Endothelial cell of umbilical vein (primary cell): ENCODE measurements around the gene PPM1F. TPM values are rescaled to one million over a fixed set of nuclear protein-coding genes. Genes with fewer than 3 reads are reported as not detected.

Source experiments
- BruUV-seq: library from RNA; stranded (reverse); fragments of 400-500 nt; replicated peaks from 2 replicates; lab custom pipeline; 2021; lab: Mats Ljungman, UMichigan
- CTCF ChIA-PET: fragments of 300-600, 350-600 bp; sonication (Branson Sonifier 250); formaldehyde crosslinking; loops from one replicate; lab custom pipeline; 2021; ENCODE audit warnings: antibody characterized with exemption, inconsistent platforms; lab: Charles Lee
- POLR2A ChIA-PET: fragments of 300-600, 350-600 bp; sonication (Branson Sonifier 250); formaldehyde crosslinking; loops from one replicate; lab custom pipeline; 2021; ENCODE audit warnings: antibody characterized with exemption, inconsistent platforms; lab: Charles Lee
- DNase-seq: peaks from one replicate; pipeline ENCODE4 v3.0.0-alpha.2; 2011; ENCODE audit warnings: low read depth, low spot score
- FAIRE-seq: peaks from 2 replicates; lab custom pipeline; 2011; peaks lifted over from hg19 to GRCh38; lab: Jason Lieb, UNC
- H2AFZ ChIP-seq: 2 replicates; pipeline ENCODE4 v1.6.0; 2012; ENCODE audit warnings: low read depth, low read length, control low read depth, inconsistent platforms
- H3K27ac ChIP-seq: 2 replicates; pipeline ENCODE4 v1.5.1; 2011; ENCODE audit warnings: low read depth, mild to moderate bottlenecking, control low read depth, low read length, moderate library complexity; ENCODE audit not compliant: insufficient read depth
- H3K27me3 ChIP-seq, 2 experiments: 2 replicates each; pipeline versions ENCODE4 v1.6.0 to v1.6.1; 2011; ENCODE audit warnings: low read length in 2 of 2, mixed read lengths in 1 of 2; ENCODE audit not compliant: control insufficient read depth in 2 of 2, insufficient read depth in 2 of 2
- H3K36me3 ChIP-seq, 2 experiments: 2 replicates in 1 of 2; 3 replicates in 1 of 2; pipeline ENCODE4 v1.5.1; 2011; ENCODE audit warnings: low read length in 2 of 2, mild to moderate bottlenecking in 1 of 2, moderate library complexity in 1 of 2; ENCODE audit not compliant: control insufficient read depth in 2 of 2, insufficient read depth in 2 of 2; ENCODE audit errors: extremely low read depth in 1 of 2
- H3K4me1 ChIP-seq: 3 replicates; pipeline ENCODE4 v1.5.1; 2011; ENCODE audit warnings: mild to moderate bottlenecking, low read length; ENCODE audit not compliant: control insufficient read depth, insufficient read depth; ENCODE audit errors: extremely low read depth
- H3K4me2 ChIP-seq: 2 replicates; pipeline ENCODE4 v1.6.1; 2011; ENCODE audit warnings: low read length, control low read depth, mixed read lengths; ENCODE audit not compliant: insufficient read depth
- H3K4me3 ChIP-seq, 3 experiments: fragments of 200-600 bp in 1 of 3; sonication (generic), shearing (Covaris generic) in 1 of 3; replicated peaks in 1 of 3; 2 replicates each; pipeline ENCODE4 v1.5.1; 2011 to 2016; ENCODE audit warnings: control low read depth in 3 of 3, low read length in 3 of 3, mild to moderate bottlenecking in 2 of 3, inconsistent platforms in 1 of 3, low read depth in 1 of 3, moderate library complexity in 1 of 3; ENCODE audit not compliant: insufficient read depth in 1 of 3
- H3K79me2 ChIP-seq: 2 replicates; pipeline ENCODE4 v1.6.0; 2012; ENCODE audit warnings: low read length, inconsistent platforms; ENCODE audit not compliant: control insufficient read depth, insufficient read depth
- H3K9ac ChIP-seq: replicated peaks from 2 replicates; pipeline ENCODE3; 2011; ENCODE audit warnings: low read length, control low read depth; ENCODE audit not compliant: insufficient read depth; ENCODE audit errors: extremely low read depth
- H3K9me1 ChIP-seq: replicated peaks from 3 replicates; pipeline ENCODE4 v1.6.0; 2011; ENCODE audit warnings: mild to moderate bottlenecking, low read length; ENCODE audit not compliant: control insufficient read depth, insufficient read depth; ENCODE audit errors: extremely low read depth
- H3K9me3 ChIP-seq: replicated peaks from 2 replicates; pipeline ENCODE4 v1.5.1; 2012; ENCODE audit warnings: low read length, inconsistent platforms; ENCODE audit not compliant: control insufficient read depth, insufficient read depth
- H4K20me1 ChIP-seq: replicated peaks from 2 replicates; pipeline ENCODE3; 2011; ENCODE audit warnings: mild to moderate bottlenecking, low read length; ENCODE audit not compliant: control insufficient read depth, insufficient read depth; ENCODE audit errors: extremely low read depth
- CTCF ChIP-seq, 2 donors: IDR thresholded peaks; 1 replicate in 1 of 2; 2 replicates in 1 of 2; pipeline ENCODE4 v1.5.1; 2011; ENCODE audit warnings: low read length in 2 of 2, mild to moderate bottlenecking in 2 of 2, moderate library complexity in 2 of 2, control low read depth in 1 of 2, inconsistent platforms in 1 of 2, low read depth in 1 of 2; ENCODE audit not compliant: insufficient read depth in 1 of 2; ENCODE audit errors: extremely low read depth in 1 of 2
- EZH2 ChIP-seq: IDR thresholded peaks from 2 replicates; pipeline ENCODE4 v1.6.1; 2012; ENCODE audit warnings: borderline replicate concordance, low read depth, mild to moderate bottlenecking, moderate library complexity, low read length, inconsistent platforms; ENCODE audit not compliant: severe bottlenecking
- GATA2 ChIP-seq: IDR thresholded peaks from 2 replicates; pipeline ENCODE4 v1.7.0; 2011; ENCODE audit warnings: low read depth, mild to moderate bottlenecking, moderate library complexity, mixed read lengths, low read length; ENCODE audit not compliant: insufficient read length, insufficient read depth
- MAX ChIP-seq: IDR thresholded peaks from 2 replicates; pipeline ENCODE4 v1.6.1; 2011; ENCODE audit not compliant: insufficient read depth, insufficient read length
- MYC ChIP-seq: IDR thresholded peaks from one replicate; pipeline ENCODE4 v1.6.1; 2011; ENCODE audit warnings: mild to moderate bottlenecking, low read depth, low read length
- POLR2A ChIP-seq: IDR thresholded peaks from 2 replicates; pipeline ENCODE4 v1.6.1; 2012; ENCODE audit warnings: low read depth, mild to moderate bottlenecking, control low read depth, low read length
- POLR2AphosphoS5 ChIP-seq: IDR thresholded peaks from 2 replicates; pipeline ENCODE4 v1.6.1; 2012; ENCODE audit warnings: low read depth, mild to moderate bottlenecking, control low read depth, low read length, moderate library complexity; ENCODE audit not compliant: insufficient read depth
- dilution Hi-C: fragments of 300-500 bp; cut with MboI; formaldehyde crosslinking; loops from one replicate; pipeline ENCODE4 v1.15.0; 2019; ENCODE audit warnings: low sequenced_read_pairs; ENCODE audit not compliant: extremely low pct_ligation_motif_present
- intact Hi-C: fragments of 100-400 bp; cut with micrococcal nuclease; formaldehyde crosslinking; loops from one replicate; pipeline ENCODE4 v1.10.0; 2022
- polyA plus RNA-seq, 4 experiments: library from polyadenylated mRNA; depleted of rRNA in 3 of 4; stranded (reverse) in 3 of 4; unstranded in 1 of 4; fragments of >200 nt; gene quantifications; 2 replicates each; pipeline versions ENCODE4 v1.2.1 to v1.2.3, GENCODE V29; 2011 to 2012; ENCODE audit warnings: missing spikeins in 1 of 4
- total RNA-seq: library from RNA; stranded (reverse); gene quantifications from 2 replicates; pipeline ENCODE4 v1.2.3, GENCODE V29; 2021

PPM1F gene
- total and polyA plus RNA-seq, 2 donors (not counting 3 experiments of a cell fraction or from before 2014, with no cell fraction given): 107 to 178 TPM

GRCh38 chr22:21991304-21991596 lies 38.6 kb upstream of the PPM1F start:
- Histone ChIP-seq H3K4me3 (no peak overlapping the region), H3K79me2 (no peaks in the 10 kb centered on the region), H3K9me3 (no peaks in the 10 kb centered on the region), H3K4me2 (no peak overlapping the region), H3K4me1 (no peaks in the 10 kb centered on the region), H2AFZ (no peak overlapping the region), H3K9me1 (no peaks in the 10 kb centered on the region), H4K20me1 (no peaks in the 10 kb centered on the region), H3K36me3 (no peaks in the 10 kb centered on the region), H3K27me3 (peaks cover 5% of the 10 kb centered on the region in 2 experiments), H3K27ac (no peak overlapping the region), H3K9ac (no peak overlapping the region)
- FAIRE-seq (no peak), DNase-seq (no peak)
- TF ChIP-seq POLR2A (no peak), GATA2 (no peak), EZH2 (no peak), MAX (no peak)
- BruUV-seq: no TSS peak
- ChIA-PET POLR2A (no interaction called here), CTCF (interaction anchor here (0.7 to 1.4 kb wide), 2 partner anchors 10 to 52 kb away, joined by 3 read pairs; no protein-coding TSS in a partner anchor)
- dilution Hi-C loops (no loop called here), intact Hi-C loops (no loop called here)

- TF ChIP-seq POLR2A (no peak), MYC (no peak), POLR2AphosphoS5 (no peak), CTCF (IDR thresholded peaks at IDR 0.05; ENCODE audit: extremely low read depth in 1 of 2, insufficient read depth in 1 of 2, low read depth in 1 of 2, low read length in 2 of 2) (no peak)
- no peak overlapping the region for H3K4me3 ChIP-seq
- H3K9me1 ChIP-seq: no peaks in the 10 kb centered on the region
- BruUV-seq: no TSS peak
- FAIRE-seq (no peak), DNase-seq (no peak)
- no peaks in the 10 kb centered on the region for H3K79me2 ChIP-seq
- ChIA-PET POLR2A (no interaction called here), CTCF (interaction anchor here (0.7 to 1.4 kb wide), 2 partner anchors 11 to 53 kb away, joined by 3 read pairs; no protein-coding TSS in a partner anchor)
- H2AFZ ChIP-seq: no peak overlapping the region
- no peaks in the 10 kb centered on the region for H3K36me3 ChIP-seq
- no peak overlapping the region for H3K4me2 ChIP-seq
- H3K27me3 ChIP-seq: peaks cover 5% of the 10 kb centered on the region in 2 experiments
- no peaks in the 10 kb centered on the region for H3K4me1 ChIP-seq
- H4K20me1 ChIP-seq: no peaks in the 10 kb centered on the region
- intact Hi-C loops (no loop called here), dilution Hi-C loops (no loop called here)
- H3K9me3 ChIP-seq: no peaks in the 10 kb centered on the region
- no peak overlapping the region for H3K9ac ChIP-seq
- H3K27ac ChIP-seq: no peak overlapping the region
Observed at GRCh38 chr22:21990445-21991303, 38.0 kb upstream of the PPM1F start.
